ENCODE results near the gene SYNM.
"Not testable (repeated sequence)": the region's sequence is repeated elsewhere in the genome, so short reads cannot be mapped to it uniquely, and the experiment has no call there.

SYNM gene

GRCh38 chr15:99074446-99074845, 30.4 kb upstream of the SYNM start:
- Histone ChIP-seq H4K20me1 (ENCODE audit: insufficient read depth, low read length) (no peaks in the 10 kb centered on the region), H3K79me2 (ENCODE audit: low read length) (no peaks in the 10 kb centered on the region), H3K4me1 (ENCODE audit: low read length) (no peaks in the 10 kb centered on the region), H3K4me2 (ENCODE audit: low read depth, low read length) (no peak overlapping the region), H3K4me3 (ENCODE audit: low read length) (no peak overlapping the region), H3K9ac (ENCODE audit: low read length) (no peak overlapping the region), H3K9me3 (replicated peaks; ENCODE audit: insufficient read depth, low read length) (no peaks in the 10 kb centered on the region), H3K27ac (ENCODE audit: low read length) (no peak overlapping the region), H3K27me3 (replicated peaks; ENCODE audit: insufficient read depth, low read length) (no peaks in the 10 kb centered on the region), H3K9me2 (replicated peaks; ENCODE audit: insufficient read depth, low read length) (no peaks in the 10 kb centered on the region), H3F3A (ENCODE audit: insufficient read depth, low read length) (no peaks in the 10 kb centered on the region), H3K36me3 (replicated peaks; ENCODE audit: insufficient read depth, low read length) (no peaks in the 10 kb centered on the region), H2AFZ (ENCODE audit: low read length) (no peak overlapping the region)
- TF ChIP-seq EZH2phosphoT487 (IDR thresholded peaks at IDR 0.05; ENCODE audit: low read length) (no peak), EZH2 (optimal IDR thresholded peaks at IDR 0.05; ENCODE audit: low read depth, low read length) (no peak), CTCF (IDR thresholded peaks at IDR 0.05; ENCODE audit: low read length) (no peak)
- DNase-seq: no peak

- H3K36me3 ChIP-seq (replicated peaks; ENCODE audit: insufficient read depth, low read length); H3F3A ChIP-seq (ENCODE audit: insufficient read depth, low read length); H3K79me2 ChIP-seq (ENCODE audit: low read length); H3K4me2 ChIP-seq (ENCODE audit: low read depth, low read length); H3K9ac ChIP-seq (ENCODE audit: low read length); H3K27me3 ChIP-seq (replicated peaks; ENCODE audit: insufficient read depth, low read length); H3K27ac ChIP-seq (ENCODE audit: low read length); H3K4me1 ChIP-seq (ENCODE audit: low read length); H3K9me3 ChIP-seq (replicated peaks; ENCODE audit: insufficient read depth, low read length); H3K9me2 ChIP-seq (replicated peaks; ENCODE audit: insufficient read depth, low read length); H4K20me1 ChIP-seq (ENCODE audit: insufficient read depth, low read length); DNase-seq; H3K4me3 ChIP-seq (ENCODE audit: low read length); H2AFZ ChIP-seq (ENCODE audit: low read length): not testable (repeated sequence)
Measured at GRCh38 chr15:99075059-99075652, 29.7 kb upstream of the SYNM start.

GRCh38 chr15:99076109-99076508, 28.8 kb upstream of the SYNM start:
- no peaks in the 10 kb centered on the region for H3K79me2 ChIP-seq (ENCODE audit: low read length)
- peak overlapping the region; percentile 89 for H2AFZ ChIP-seq (ENCODE audit: low read length)
- no peaks in the 10 kb centered on the region for H3K27me3 ChIP-seq (replicated peaks; ENCODE audit: insufficient read depth, low read length)
- H4K20me1 ChIP-seq (ENCODE audit: insufficient read depth, low read length): no peaks in the 10 kb centered on the region
- peak overlapping the region; percentile 46; the same call in 1 of the 2 replicates for H3K9ac ChIP-seq (ENCODE audit: low read length)
- peak overlapping the region; percentile 67 for H3K4me3 ChIP-seq (ENCODE audit: low read length)
- no peaks in the 10 kb centered on the region for H3F3A ChIP-seq (ENCODE audit: insufficient read depth, low read length)
- TF ChIP-seq CTCF (IDR thresholded peaks at IDR 0.05; ENCODE audit: low read length) (no peak), EZH2phosphoT487 (IDR thresholded peaks at IDR 0.05; ENCODE audit: low read length) (no peak), EZH2 (optimal IDR thresholded peaks at IDR 0.05; ENCODE audit: low read depth, low read length) (no peak)
- peak overlapping the region; percentile 84 for H3K4me2 ChIP-seq (ENCODE audit: low read depth, low read length)
- no peak overlapping the region for H3K27ac ChIP-seq (ENCODE audit: low read length)
- H3K9me2 ChIP-seq (replicated peaks; ENCODE audit: insufficient read depth, low read length): no peaks in the 10 kb centered on the region
- H3K4me1 ChIP-seq (ENCODE audit: low read length): no peaks in the 10 kb centered on the region
- no peaks in the 10 kb centered on the region for H3K9me3 ChIP-seq (replicated peaks; ENCODE audit: insufficient read depth, low read length)
- peak; percentile 15 for DNase-seq
- no peaks in the 10 kb centered on the region for H3K36me3 ChIP-seq (replicated peaks; ENCODE audit: insufficient read depth, low read length)

GRCh38 chr15:99076555-99077308, 28.1 kb upstream of the SYNM start:
- peak overlapping the region; percentile 46; the same call in 1 of the 2 replicates for H3K9ac ChIP-seq (ENCODE audit: low read length)
- no peaks in the 10 kb centered on the region for H3K9me2 ChIP-seq (replicated peaks; ENCODE audit: insufficient read depth, low read length)
- no peaks in the 10 kb centered on the region for H3K4me1 ChIP-seq (ENCODE audit: low read length)
- H3K27me3 ChIP-seq (replicated peaks; ENCODE audit: insufficient read depth, low read length): no peaks in the 10 kb centered on the region
- peak overlapping the region; percentile 67 for H3K4me3 ChIP-seq (ENCODE audit: low read length)
- peak; percentile 79 for DNase-seq
- no peaks in the 10 kb centered on the region for H4K20me1 ChIP-seq (ENCODE audit: insufficient read depth, low read length)
- H2AFZ ChIP-seq (ENCODE audit: low read length): peak overlapping the region; percentile 89
- H3K27ac ChIP-seq (ENCODE audit: low read length): no peak overlapping the region
- H3K9me3 ChIP-seq (replicated peaks; ENCODE audit: insufficient read depth, low read length): no peaks in the 10 kb centered on the region
- H3F3A ChIP-seq (ENCODE audit: insufficient read depth, low read length): no peaks in the 10 kb centered on the region
- H3K79me2 ChIP-seq (ENCODE audit: low read length): no peaks in the 10 kb centered on the region
- H3K36me3 ChIP-seq (replicated peaks; ENCODE audit: insufficient read depth, low read length): no peaks in the 10 kb centered on the region
- H3K4me2 ChIP-seq (ENCODE audit: low read depth, low read length): peak overlapping the region; percentile 84
- TF ChIP-seq EZH2phosphoT487 (IDR thresholded peaks at IDR 0.05; ENCODE audit: low read length): no peak
- peak; percentile 90 for TF ChIP-seq CTCF (IDR thresholded peaks at IDR 0.05; ENCODE audit: low read length)
